HG03103 (cell line): ENCODE results near the gene SOCS2.
"Not testable (repeated sequence)": the region's sequence is repeated elsewhere in the genome, so short reads cannot be mapped to it uniquely, and the experiment has no call there.

Experiments used
- ATAC-seq: cut with Tn5 transposase; IDR thresholded peaks from one replicate; pipeline ENCODE4 v1.9.1; 2021; ENCODE audit warnings: low read depth; ENCODE audit not compliant: unreplicated experiment

Gene SOCS2, protein sequence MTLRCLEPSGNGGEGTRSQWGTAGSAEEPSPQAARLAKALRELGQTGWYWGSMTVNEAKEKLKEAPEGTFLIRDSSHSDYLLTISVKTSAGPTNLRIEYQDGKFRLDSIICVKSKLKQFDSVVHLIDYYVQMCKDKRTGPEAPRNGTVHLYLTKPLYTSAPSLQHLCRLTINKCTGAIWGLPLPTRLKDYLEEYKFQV

DNA sequence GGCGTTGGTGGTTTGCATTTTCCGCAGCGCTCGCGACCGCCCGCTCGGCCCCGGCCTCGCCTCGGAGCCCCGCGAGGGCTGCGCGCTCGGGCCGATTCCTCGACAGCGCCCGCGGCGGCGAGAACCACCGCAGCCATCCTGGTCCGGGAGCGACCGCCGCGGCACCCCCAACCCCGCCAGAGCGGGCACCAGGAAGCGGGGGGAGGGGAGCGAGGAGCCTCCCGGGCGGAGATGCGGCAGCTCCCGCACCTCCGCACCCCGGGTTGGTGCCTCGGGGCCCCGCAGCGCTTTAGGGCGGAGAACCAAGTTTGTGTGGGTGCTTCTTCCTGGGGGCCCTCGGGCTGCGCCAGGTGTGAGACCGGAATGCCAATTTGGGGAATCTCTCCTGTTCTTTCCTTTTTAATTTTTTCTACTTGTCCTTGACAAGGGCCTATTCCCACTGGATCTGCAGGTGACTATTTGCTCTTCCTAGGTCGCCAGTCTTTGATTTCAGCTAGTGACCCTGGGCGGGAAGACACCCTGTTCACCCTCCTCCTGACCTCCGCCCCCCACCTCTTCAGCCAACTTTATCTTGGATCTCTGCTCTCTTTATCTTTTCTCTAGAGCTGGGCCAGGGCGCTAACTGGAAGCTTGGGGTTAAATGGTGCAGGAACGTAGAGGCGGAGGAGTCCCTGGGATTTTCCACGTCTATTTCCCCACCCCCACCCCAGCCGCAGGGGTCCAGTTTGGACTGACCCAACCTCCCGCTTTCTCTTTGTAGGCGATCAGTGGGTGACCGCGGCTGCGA, at the start of gene SOCS2:
SOCS2 (plus strand) TSS at position 751 of the 787 bp plus-strand sequence. CDS start 223 bp downstream, outside the sequence.
- ATAC-seq, result no peak

DNA sequence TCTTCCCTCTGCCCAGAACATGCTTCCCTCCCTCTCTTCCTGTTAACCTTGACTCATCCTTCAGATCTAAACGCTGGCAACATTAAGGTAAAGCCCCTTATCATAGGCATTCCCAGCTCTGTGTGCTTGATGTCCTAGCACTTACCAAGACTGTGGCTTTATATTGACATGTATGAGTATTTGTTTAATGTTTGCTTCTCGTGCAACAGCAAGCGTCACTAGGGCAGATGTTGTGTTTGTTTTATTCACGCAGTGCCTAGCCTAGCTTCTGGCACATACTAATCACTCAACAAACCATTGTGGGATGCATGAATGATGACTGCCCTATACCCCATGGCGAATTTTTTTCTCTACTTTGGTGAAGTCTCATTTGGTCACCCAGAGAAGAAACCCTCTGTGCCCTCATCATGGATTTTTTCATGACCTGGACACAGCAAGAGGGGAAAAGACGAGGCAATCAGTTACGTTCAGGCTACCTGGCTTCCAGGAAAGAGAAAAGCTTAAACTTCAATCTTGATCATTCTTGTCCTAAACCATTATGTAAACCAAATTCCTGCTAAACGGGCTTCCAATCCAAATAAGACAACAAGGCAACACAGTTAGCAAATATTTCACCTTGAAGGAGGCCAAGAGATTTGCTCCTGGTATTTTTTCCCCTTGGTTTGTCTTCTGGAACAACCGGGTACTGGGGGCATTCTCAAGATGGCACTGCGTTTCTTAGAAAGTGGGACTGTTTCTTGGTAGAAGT, 47.9 kb upstream of the SOCS2 start:
- ATAC-seq, result no peak

DNA sequence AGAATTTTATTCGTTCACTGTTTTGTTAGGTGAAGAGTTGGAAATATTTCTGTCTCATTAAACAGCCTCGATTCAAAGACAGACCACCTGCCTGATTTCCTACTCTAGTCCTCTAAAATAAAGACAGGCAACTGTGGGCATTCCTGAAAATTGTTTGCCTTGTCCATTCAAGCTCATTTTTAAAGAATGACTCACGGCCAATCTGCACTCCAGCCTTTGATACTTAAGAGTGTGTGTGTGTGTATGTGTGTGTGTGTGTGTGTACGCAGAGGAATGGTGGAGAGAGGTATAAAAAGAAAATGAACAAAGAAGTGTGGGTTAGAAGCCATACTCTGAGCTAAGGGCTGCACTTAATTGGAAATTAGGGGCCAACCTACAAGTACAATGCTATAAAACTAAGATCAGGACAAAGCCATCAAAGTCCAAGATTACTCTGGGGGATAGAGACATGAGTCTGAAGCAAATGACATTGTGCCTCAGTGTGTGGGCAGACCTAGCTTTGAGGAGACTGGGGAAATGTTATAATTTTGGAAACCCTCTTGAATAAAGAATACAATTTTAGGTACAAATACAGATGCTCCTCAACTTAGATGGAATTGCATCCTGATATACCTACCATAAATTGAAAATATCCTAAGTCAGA, 45.6 kb upstream of the SOCS2 start:
- ATAC-seq, result no peak

- no peak for ATAC-seq
These were observed 42.1 kb upstream of the SOCS2 start for GRCh38 chr12:93530358-93530757.

GRCh38 chr12:93533310-93533709, 39.2 kb upstream of the SOCS2 start:
- no peak for ATAC-seq

GRCh38 chr12:93536111-93536765, 36.2 kb upstream of the SOCS2 start:
- ATAC-seq, result no peak

- peak; percentile 91 for ATAC-seq
These were observed 35.5 kb upstream of the SOCS2 start for GRCh38 chr12:93536766-93537488.

GRCh38 chr12:93537769-93538168, 34.7 kb upstream of the SOCS2 start:
- no peak for ATAC-seq

DNA sequence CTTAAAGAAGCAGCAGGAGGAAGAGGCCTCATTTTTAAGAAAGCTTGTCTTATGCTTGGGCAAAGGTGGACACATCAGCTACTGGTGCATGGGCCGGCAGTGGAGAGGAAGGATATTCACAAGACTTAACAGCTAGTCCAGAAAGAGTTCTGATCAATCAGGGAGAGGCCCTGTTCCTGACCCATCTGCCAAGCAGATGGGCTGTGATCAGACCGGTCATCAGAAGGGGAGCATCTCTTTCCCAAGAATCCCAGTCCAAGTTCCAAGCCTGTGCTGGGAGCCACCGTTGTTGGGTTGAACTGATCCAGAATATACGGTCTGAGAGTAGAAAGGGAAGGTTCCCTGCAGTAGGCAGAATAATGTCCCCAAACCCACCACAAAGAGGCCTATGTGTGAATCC, 32.7 kb upstream of the SOCS2 start:
- ATAC-seq, result no peak

- no peak for ATAC-seq
These were observed 32.0 kb upstream of the SOCS2 start for GRCh38 chr12:93540466-93540865.

- no peak for ATAC-seq
These were observed 30.8 kb upstream of the SOCS2 start for GRCh38 chr12:93541578-93542225.

DNA sequence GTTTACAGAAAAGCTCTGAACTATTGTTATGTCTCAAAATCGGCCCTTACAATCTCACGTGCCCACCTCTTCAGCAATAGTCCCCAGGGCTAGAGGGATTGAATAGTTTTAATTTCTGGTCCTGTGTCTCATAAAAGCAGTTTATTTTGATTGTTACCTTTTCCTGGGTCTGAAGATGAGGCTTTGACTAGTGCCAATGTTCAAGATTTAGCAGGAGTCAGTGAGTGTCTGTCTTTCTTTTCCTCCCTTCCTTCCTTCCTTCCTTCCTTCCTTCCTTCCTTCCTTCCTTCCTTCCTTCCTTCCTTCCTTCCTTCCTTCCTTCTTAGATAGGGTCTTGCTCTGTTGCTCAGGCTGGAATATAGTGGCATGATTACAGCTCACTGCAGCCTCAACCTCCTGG, 24.7 kb upstream of the SOCS2 start:
- ATAC-seq, result no peak

GRCh38 chr12:93549174-93549573, 23.3 kb upstream of the SOCS2 start:
- ATAC-seq, result no peak

DNA sequence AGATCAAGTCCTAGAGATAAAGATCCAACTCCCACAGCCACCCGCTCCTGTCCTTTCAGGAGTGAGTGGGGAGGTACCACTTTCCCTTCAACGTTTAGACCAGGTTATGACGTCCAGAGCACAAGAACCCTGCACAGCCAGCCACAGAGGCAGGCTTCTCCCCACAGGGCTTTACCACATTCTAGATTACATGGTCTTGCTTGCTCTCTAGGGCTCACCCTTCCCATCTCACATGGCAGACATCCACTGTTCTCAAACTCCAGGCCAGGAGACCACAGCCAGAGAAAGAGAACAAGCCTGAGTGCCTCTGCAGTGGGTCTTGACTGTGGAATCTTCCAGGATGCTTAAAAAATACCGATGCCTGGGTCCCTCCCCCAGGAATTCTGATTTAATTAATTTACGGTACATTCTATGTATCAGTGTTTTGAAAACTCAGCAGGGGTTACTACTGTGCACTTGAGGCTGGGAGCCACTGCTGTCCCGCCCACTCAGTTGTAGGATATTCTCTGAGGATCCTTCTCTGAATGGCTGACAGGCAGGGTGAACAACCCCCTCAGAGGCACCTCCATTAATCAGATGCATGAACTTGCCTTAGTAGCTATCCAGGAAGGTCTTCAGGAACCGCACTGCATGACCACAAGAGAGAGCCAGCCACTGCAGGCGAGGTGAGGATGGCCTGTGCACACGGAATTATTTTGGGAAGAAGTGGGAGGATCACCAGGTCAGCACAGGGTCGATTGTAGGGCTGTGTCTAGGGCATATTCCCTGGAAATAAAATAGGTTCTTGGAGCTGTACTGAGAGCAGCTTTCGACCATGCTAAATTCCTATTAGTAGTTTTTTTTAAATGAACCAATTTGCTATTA, 21.5 kb upstream of the SOCS2 start:
- ATAC-seq, result no peak

- ATAC-seq, result no peak
These were observed 20.0 kb upstream of the SOCS2 start for GRCh38 chr12:93552427-93552826.

DNA sequence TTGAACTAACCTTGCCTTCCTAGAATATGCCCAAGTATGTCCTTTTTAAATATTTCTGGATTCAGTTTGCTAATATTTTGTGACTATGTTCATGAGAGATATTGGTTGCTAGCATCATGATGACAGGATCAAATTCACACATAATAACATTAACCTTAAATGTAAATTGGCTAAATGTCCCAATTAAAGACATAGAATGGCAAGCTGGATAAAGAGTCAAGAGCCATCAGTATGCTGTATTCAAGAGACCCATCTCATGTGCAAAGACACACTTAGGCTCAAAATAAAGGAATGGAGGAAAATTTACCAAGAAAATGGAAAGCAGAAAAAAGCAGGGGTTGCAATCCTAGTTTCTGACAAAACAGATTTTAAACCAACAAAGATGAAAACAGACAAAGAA, 14.6 kb upstream of the SOCS2 start:
- ATAC-seq, result not testable (repeated sequence)

GRCh38 chr12:93558685-93559084, 13.8 kb upstream of the SOCS2 start:
- ATAC-seq, result not testable (repeated sequence)

GRCh38 chr12:93563807-93564538, 8.5 kb upstream of the SOCS2 start:
- no peak for ATAC-seq
